K562 (cell line): ENCODE results near the gene ECHDC1. TPM values are rescaled to one million over a fixed set of nuclear protein-coding genes. Genes with fewer than 3 reads are reported as not detected.

ENCODE experiments used
- ASH1L ChIP-seq: fragments of 450-650 bp; IDR thresholded peaks from 2 replicates; pipeline ENCODE4 v1.6.1; 2018; ENCODE audit warnings: borderline replicate concordance, mild to moderate bottlenecking, low read depth; ENCODE audit not compliant: partially characterized antibody
- BRF1 ChIP-seq: IDR thresholded peaks from 3 replicates; pipeline ENCODE4 v1.6.1; 2011; ENCODE audit warnings: borderline replicate concordance, mild to moderate bottlenecking; ENCODE audit not compliant: insufficient read length; ENCODE audit errors: extremely low read depth
- CGGBP1 ChIP-seq: fragments of 250-450 bp; sonication (Bioruptor Pico); IDR thresholded peaks from 2 replicates; pipeline ENCODE4 v1.9.0; 2021; ENCODE audit warnings: mild to moderate bottlenecking
- GABPB2 ChIP-seq: fragments of 250-450 bp; sonication (Bioruptor Pico); conservative IDR thresholded peaks from 2 replicates; pipeline ENCODE4 v1.5.1; 2021; ENCODE audit warnings: mild to moderate bottlenecking
- MAFF ChIP-seq: IDR thresholded peaks from 2 replicates; pipeline ENCODE4 v1.6.1; 2012; ENCODE audit warnings: low read length, improper control_type of control experiment
- NCOA2 ChIP-seq, 2 experiments: fragments of 450-650 bp; IDR thresholded peaks; 2 replicates each; pipeline ENCODE4 v1.6.1; 2018; ENCODE audit warnings: mild to moderate bottlenecking in 2 of 2, moderate library complexity in 1 of 2; ENCODE audit not compliant: partially characterized antibody in 2 of 2
- PKNOX1 ChIP-seq: fragments of 450-650 bp; IDR thresholded peaks from 2 replicates; pipeline ENCODE4 v1.6.1; 2016
- POLR2G ChIP-seq: fragments of 200-400 bp; formaldehyde crosslinking; IDR thresholded peaks from 2 replicates; pipeline ENCODE4 v1.6.1; 2017; ENCODE audit warnings: low read depth, mild to moderate bottlenecking, antibody characterized with exemption, low read length, moderate library complexity
- RAD21 ChIP-seq, 2 experiments: fragments of 250-450 bp in 1 of 2; fragments of 450-650 bp in 1 of 2; sonication (Bioruptor Pico) in 1 of 2; formaldehyde crosslinking in 1 of 2; IDR thresholded peaks in 1 of 2; conservative IDR thresholded peaks in 1 of 2; 2 replicates each; pipeline versions ENCODE4 v1.4.0 to v1.8.0; 2020 to 2022; ENCODE audit warnings: mild to moderate bottlenecking in 2 of 2, moderate library complexity in 1 of 2
- RBM34 ChIP-seq: fragments of 200-400 bp; formaldehyde crosslinking; IDR thresholded peaks from 2 replicates; pipeline ENCODE4 v1.6.1; 2018; ENCODE audit warnings: low read length, borderline replicate concordance; ENCODE audit not compliant: insufficient read depth
- SAFB2 ChIP-seq: fragments of 200-400 bp; formaldehyde crosslinking; IDR thresholded peaks from 2 replicates; pipeline ENCODE4 v1.6.1; 2018; ENCODE audit warnings: borderline replicate concordance, low read length, low read depth, moderate library complexity; ENCODE audit not compliant: severe bottlenecking
- SFPQ ChIP-seq: fragments of 200-400 bp; formaldehyde crosslinking; IDR thresholded peaks from 2 replicates; pipeline ENCODE4 v1.6.1; 2017; ENCODE audit warnings: mild to moderate bottlenecking, low read depth, low read length, moderate library complexity
- SIN3B ChIP-seq: fragments of 450-650 bp; IDR thresholded peaks from 2 replicates; pipeline ENCODE4 v1.6.1; 2017; ENCODE audit warnings: low read depth, mild to moderate bottlenecking, moderate library complexity
- SLC30A9 ChIP-seq: fragments of 250-450 bp; sonication (Bioruptor Pico); IDR thresholded peaks from 2 replicates; pipeline ENCODE4 v1.8.0; 2022; ENCODE audit warnings: mild to moderate bottlenecking, moderate library complexity
- SMARCC2 ChIP-seq: fragments of 450-650 bp; IDR thresholded peaks from 2 replicates; pipeline ENCODE4 v1.6.1; 2017; ENCODE audit warnings: antibody characterized with exemption, moderate library complexity, mild to moderate bottlenecking, low read depth
- SMARCE1 ChIP-seq: fragments of 450-650 bp; IDR thresholded peaks from 2 replicates; pipeline ENCODE4 v1.7.1; 2016; ENCODE audit warnings: mild to moderate bottlenecking
- SRSF9 ChIP-seq: fragments of 200-400 bp; formaldehyde crosslinking; IDR thresholded peaks from 2 replicates; pipeline ENCODE4 v1.6.1; 2017; ENCODE audit warnings: low read depth, low read length, borderline replicate concordance
- TAF1 ChIP-seq: IDR thresholded peaks from 2 replicates; pipeline ENCODE4 v1.6.1; 2011; ENCODE audit warnings: mild to moderate bottlenecking, low read length, moderate library complexity; ENCODE audit not compliant: insufficient read depth, control insufficient read depth, severe bottlenecking; ENCODE audit errors: extremely low read depth
- TAF9B ChIP-seq: fragments of 450-650 bp; IDR thresholded peaks from 2 replicates; pipeline ENCODE4 v1.6.1; 2018; ENCODE audit warnings: mild to moderate bottlenecking; ENCODE audit not compliant: partially characterized antibody
- TCF3 ChIP-seq: sonication (generic); formaldehyde crosslinking; IDR thresholded peaks from 2 replicates; pipeline ENCODE4 v1.4.0; 2020; ENCODE audit warnings: mild to moderate bottlenecking, missing genetic modification reagents
- TFAM ChIP-seq: fragments of 250-450 bp; sonication (Bioruptor Pico); conservative IDR thresholded peaks from 2 replicates; pipeline ENCODE4 v1.5.0; 2021; ENCODE audit warnings: mild to moderate bottlenecking, moderate library complexity
- ZFX ChIP-seq: sonication (generic); formaldehyde crosslinking; IDR thresholded peaks from 2 replicates; pipeline ENCODE4 v1.8.0; 2022; ENCODE audit warnings: mild to moderate bottlenecking, missing genetic modification reagents, moderate library complexity
- ZNF232 ChIP-seq: sonication (generic); formaldehyde crosslinking; IDR thresholded peaks from 2 replicates; pipeline ENCODE4 v1.8.0; 2022; ENCODE audit warnings: mild to moderate bottlenecking, missing genetic modification reagents
- ZNF507 ChIP-seq: conservative IDR thresholded peaks from 2 replicates; pipeline ENCODE4 v1.6.1; 2017; ENCODE audit warnings: missing genetic modification characterization, missing compliant biosample characterization
- ZNF77 ChIP-seq: fragments of 250-450 bp; sonication (Bioruptor Pico); IDR thresholded peaks from 2 replicates; pipeline ENCODE4 v1.5.0; 2020
- polyA plus RNA-seq, 8 experiments: library from polyadenylated mRNA; depleted of rRNA in 4 of 8; stranded (reverse) in 5 of 8; unstranded in 3 of 8; fragments of >200 nt; fragmentation: Nextera tagmentation in 2 of 8; fragmentation: Illumina TruSeq in 1 of 8; extraction: Ambion mirVana in 2 of 8; extraction: Trizol in 1 of 8; gene quantifications; 2 replicates each; pipeline versions ENCODE4 v1.2.1 to v1.2.3, GENCODE V29; 2011 to 2014; ENCODE audit warnings: inconsistent platforms in 1 of 8, missing spikeins in 1 of 8
- total RNA-seq, 7 experiments: library from RNA; depleted of rRNA in 6 of 7; stranded (reverse); fragments of >200 nt in 6 of 7; fragmentation: Illumina TruSeq in 2 of 7; extraction: Trizol in 2 of 7; gene quantifications; 2 replicates each; pipeline versions ENCODE4 v1.2.1 to v1.2.3, GENCODE V29; 2011 to 2021; ENCODE audit warnings: low replicate concordance in 1 of 7

The ECHDC1 gene
- total and polyA plus RNA-seq, 9 of the 15 experiments (the other 6 are each of a cell fraction or from before 2014, with no cell fraction given), result 58.0 to 105 (median 78.6) TPM

DNA sequence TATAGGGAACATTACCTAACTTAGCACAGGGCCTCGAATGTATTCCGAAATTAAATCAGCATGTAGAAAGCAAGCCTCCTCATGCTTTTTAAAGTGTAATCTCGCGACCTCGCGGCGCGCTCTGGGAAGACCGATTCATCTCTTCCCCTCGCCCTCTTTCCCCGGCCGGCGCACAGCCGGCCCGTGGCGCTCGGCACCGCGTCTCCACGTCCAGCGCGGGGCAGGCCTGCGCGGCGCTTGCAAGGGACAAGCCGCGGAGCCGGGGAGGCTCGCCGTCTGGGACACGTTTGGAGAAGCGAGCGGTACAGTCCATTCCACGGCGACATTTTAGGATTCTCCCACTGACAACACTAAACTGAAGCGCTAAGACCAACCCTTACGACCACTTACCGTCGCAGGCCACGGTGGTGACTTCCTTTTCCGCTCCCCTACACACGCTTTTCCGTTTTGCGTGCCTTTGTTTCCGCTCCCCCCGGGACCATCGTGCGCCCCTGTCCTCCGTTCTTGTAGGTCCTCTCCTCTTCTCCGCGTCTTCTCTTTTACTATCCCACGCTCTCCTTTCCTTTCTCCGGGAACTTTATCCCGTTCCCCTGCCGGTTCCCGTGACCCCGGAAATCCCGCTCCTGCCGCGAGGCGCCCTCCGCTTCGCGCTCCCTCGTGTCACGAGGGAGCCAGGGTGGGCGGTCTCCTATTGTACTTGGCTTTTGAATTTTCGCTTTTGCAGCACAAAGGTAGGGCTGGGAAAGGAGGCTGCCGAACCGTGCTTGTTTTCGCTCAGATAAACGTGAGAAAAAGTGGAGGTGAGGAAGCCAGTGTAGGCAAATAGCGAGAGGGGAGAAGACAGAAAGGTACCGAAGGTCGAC is at the start of gene ECHDC1 (continued):
- TF ChIP-seq ZNF507 (tag) (no peak), ZFX (CRISPR knock-in tag) (peak; percentile 97), BRF1 (no peak), POLR2G (peak; percentile 93), SLC30A9 (no peak), TAF9B (peak; percentile 75), ZNF232 (CRISPR knock-in tag) (no peak), TCF3 (no peak; the same call in 1 of the 2 replicates), SRSF9 (no peak), TFAM (CRISPR knock-in tag) (no peak), ASH1L (peak; percentile 68), SIN3B (peak; percentile 63; the same call in 1 of the 2 replicates), TAF1 (peak; percentile 83), SMARCC2 (no peak), RAD21 (CRISPR knock-in tag; conservative IDR thresholded peaks at IDR 0.05 in 1 of 2, IDR thresholded peaks at IDR 0.05 in 1 of 2) (no peak), RBM34 (no peak), SMARCE1 (peak; percentile 56; the same call in 1 of the 2 replicates), PKNOX1 (peak; percentile 33; the same call in 1 of the 2 replicates), SAFB2 (no peak), ZNF77 (no peak), MAFF (no peak), SFPQ (no peak), GABPB2 (CRISPR knock-in tag) (no peak), CGGBP1 (no peak), NCOA2 (IDR thresholded peaks at IDR 0.05; ENCODE audit: partially characterized antibody in 2 of 2) (no peak)
